GM19324 (cell line): ENCODE results near the gene AGBL3.

Experiments used
- ATAC-seq: cut with Tn5 transposase; IDR thresholded peaks from one replicate; pipeline ENCODE4 v1.9.1; 2021; ENCODE audit warnings: mild to moderate bottlenecking, moderate library complexity; ENCODE audit not compliant: unreplicated experiment, low FRiP score

AGBL3 gene

DNA sequence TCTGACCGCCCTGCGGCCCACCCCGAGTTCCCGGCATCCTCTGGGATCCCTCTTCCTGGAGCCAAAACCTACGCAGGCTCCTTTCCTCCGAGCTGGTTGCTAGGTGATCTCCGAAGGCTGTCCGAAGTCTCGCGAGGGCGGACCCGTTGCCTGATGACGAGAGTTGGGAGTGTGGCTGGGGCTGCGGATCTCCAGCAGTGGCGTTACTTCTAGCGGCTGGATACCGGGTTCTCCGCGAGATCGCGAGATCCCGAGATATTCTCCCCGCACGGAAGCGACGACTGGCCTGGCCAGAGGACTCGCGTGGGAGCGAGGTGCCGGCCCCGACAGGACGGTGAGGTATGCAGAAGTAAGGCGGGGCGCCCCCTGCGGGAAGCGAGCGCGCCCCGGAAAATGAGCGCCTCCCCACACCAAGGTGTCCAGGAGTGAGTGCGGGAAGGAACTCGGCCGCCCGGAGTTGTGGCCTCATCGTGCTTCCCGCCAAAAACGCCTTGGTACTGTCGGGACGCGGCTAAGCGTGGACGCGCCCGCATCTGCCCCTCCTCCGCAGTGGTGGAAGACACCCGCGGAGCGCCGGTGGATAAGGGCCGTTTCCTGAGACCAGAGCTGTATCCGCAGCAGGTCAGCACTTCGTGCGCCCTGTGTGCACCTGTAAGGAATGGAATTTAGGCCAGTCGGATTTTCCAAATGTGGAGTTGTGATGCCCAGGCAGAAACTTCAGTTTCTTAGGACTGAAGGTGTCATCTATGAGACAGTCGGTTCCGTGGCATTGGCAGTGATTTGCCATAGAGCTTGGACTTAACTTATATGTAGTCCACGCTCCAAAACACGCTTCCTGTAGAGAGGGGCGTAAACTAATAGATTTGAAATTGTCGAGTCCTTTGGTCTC, at the start of gene AGBL3:
Gene AGBL3, plus strand, starts transcription at position 146 of the 889 bp plus-strand sequence. CDS start 1,426 bp downstream, outside the sequence.
- peak; percentile 80 for ATAC-seq

DNA sequence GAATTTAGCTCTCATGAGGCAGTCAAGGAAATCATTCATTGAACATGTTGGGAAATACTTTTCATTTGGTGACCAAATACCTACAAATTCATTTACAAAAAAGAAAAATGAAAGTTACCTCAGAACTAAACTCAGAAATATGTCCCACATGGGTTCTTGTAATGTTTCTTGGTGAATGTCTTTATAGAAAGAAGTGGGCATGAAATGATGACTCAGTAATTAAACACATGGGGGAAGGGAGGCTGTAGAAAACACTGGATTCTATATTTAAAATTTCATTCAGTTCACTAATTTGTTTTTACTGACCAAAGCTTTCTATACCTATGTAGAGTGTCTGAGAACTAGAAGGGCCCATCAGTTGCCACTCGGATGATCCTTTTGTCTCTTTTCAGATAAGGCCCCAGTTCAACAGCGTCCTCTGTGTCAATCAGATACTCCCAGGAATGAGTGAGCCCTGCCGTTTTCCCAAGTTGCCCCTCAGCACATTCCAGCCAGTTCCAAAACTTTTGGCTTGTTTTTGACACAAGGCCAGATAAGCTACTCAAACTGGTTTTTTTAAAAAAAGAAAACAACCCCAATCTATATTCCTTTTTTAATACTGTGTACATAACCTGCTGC, 49.3 kb upstream of the AGBL3 start:
- ATAC-seq: no peak

GRCh38 chr7:134938141-134938540, 48.2 kb upstream of the AGBL3 start:
- no peak for ATAC-seq

GRCh38 chr7:134939136-134939535, 47.2 kb upstream of the AGBL3 start:
- ATAC-seq: no peak

DNA sequence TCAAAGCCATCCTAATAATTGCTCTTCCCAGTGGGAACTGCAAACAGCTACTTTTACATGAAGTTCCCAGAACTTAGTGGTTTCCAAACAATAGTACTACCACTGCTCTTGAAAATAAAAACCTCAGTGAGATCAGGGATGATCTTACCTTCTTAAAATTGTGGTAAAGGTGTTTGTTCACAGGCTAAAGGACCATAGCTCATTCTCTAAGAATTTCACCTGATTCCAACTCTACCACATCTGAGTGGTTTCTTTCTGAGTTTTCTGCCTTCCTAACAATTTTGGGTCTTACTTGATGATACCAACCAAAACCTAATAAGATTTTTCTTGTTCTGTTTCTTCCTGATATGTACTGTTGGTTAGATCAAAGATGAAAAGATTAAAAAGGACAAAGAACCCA, 45.6 kb upstream of the AGBL3 start:
- no peak for ATAC-seq

GRCh38 chr7:134941185-134941900, 45.0 kb upstream of the AGBL3 start:
- ATAC-seq: no peak

DNA sequence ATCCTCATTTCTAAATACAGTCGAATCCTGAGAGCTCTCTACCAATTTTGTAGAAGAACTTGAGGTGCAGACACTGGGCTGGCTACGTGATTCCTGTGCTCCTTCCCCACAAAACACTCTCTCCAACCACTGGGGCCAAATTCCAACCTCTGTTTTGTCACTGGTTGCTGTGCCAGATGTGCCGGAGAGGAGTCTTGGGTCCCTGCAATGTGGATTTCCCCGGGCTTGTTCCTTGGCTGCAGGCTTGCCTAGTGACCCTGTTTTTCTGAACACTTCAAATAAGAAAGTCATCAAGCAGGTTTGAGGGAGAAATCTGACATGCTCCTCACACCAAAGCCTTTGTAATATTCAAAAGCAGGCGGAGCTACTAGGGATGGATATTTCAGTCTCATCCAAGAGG, 44.4 kb upstream of the AGBL3 start:
- ATAC-seq: no peak

DNA sequence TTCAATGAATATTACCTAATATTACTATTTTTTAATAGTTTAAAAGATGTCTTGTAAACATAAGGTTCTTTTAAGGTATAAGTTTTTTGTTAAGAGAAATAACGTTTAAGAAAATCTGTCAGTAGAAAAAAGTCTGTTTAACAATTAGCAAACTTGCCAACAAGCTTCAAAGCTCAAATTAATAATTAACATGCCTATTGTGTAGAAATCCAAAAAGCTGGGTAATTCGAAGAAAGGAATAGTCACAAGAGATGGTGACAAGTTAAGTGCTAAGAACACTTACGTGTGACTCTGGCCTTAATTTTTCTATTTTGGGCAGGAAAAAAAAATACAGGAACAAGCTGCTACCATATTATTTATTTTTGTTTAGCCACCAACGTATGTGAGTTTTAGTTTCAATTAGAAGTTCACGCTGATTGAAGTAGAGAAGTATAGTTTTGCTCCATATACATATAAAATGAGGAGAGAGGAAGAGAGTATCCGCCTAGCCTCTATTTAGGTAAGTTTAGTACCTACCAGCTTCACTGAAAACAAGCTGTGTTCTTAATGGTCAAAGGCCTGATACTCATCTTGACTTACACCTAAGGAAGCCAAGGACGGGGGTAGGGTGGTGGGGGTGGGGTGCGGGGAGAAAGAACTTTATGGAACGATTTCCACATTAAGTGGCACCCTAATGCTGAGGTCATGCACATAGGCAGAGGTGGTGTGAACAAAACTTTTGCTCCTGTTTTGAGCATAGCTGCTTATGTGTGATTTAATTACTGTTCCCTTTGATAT, 43.4 kb upstream of the AGBL3 start:
- no peak for ATAC-seq

DNA sequence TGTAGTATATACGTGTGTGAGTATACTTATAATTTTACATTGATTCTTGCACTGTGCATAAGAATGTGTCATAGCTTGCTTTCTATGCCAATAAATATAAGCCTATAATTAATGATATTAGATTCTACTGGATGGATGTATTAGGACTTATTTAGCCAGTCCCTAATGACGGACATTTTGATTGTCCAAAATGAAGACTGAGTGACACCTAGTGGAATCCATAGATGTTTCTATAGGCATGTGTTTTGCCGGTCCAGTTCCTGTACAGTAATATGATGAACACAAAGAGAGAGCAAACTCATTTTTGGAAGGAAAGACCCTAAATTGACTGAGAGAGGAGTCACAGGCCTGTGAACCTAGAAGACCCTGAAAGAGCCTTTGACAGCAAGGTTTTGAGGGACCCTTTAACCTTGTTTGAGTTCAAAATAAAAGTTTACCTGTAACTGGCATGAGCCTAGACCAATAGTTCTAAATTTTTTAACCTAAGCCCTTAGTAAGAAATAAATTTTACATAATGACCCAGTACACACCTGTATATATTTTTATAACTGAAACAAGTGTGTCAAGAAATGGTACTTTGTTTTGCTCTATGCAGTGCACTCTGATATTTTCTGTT, 42.4 kb upstream of the AGBL3 start:
- ATAC-seq: peak; percentile 58

GRCh38 chr7:134945691-134946090, 40.6 kb upstream of the AGBL3 start:
- ATAC-seq: no peak

DNA sequence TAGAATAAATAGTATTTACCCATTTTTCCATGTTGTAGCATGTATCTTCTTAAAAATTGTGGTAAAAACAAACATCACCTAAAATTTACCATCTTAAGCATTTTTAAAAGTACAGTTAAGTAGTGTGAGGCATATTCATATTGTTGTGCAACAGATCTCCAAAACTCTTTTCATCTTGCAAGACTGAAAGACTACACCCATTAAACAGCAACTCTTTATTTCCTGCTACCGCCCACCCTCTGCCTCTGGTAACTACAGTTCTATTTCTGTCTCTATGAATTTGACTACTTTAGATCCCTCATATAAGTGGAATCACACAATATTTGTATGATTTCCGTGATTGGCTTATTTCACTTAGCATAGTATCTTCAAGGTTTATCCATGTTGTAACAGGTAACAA, 40.0 kb upstream of the AGBL3 start:
- no peak for ATAC-seq

GRCh38 chr7:134947329-134947728, 39.0 kb upstream of the AGBL3 start:
- ATAC-seq: no peak

DNA sequence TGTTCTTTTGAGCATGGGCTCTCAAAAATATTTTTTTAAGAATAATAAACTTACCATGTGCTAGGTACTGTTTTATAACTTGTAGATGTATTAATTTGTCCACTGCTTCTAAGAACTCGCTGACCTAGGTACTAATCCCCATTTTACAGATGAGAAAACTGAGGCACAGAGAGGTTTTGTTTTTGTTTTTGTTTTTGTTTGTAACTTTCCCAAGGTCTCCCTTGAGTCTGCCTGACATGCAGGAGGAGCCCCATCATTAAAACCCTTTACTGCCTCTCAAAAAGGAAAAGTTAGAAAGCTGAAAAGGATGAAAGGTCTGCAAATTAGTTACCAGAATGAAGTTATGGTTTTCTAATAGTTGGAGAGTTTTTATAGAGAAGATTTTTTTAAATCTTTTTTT, 38.5 kb upstream of the AGBL3 start:
- no peak for ATAC-seq

- ATAC-seq: no peak
Measured at GRCh38 chr7:134948246-134948645, 38.1 kb upstream of the AGBL3 start.

GRCh38 chr7:134948736-134949135, 37.6 kb upstream of the AGBL3 start:
- ATAC-seq: no peak

- ATAC-seq: no peak
Measured at GRCh38 chr7:134949171-134949570, 37.1 kb upstream of the AGBL3 start.

GRCh38 chr7:134954197-134955082, 31.9 kb upstream of the AGBL3 start:
- ATAC-seq: no peak

GRCh38 chr7:134957005-134957404, 29.3 kb upstream of the AGBL3 start:
- ATAC-seq: no peak

GRCh38 chr7:134959810-134960209, 26.5 kb upstream of the AGBL3 start:
- no peak for ATAC-seq
